HG02610 (cell line): ENCODE measurements around the gene RASSF8.
"Not testable (repeated sequence)": the region's sequence is repeated elsewhere in the genome, so short reads cannot be mapped to it uniquely, and the experiment has no call there.

ENCODE experiments used
- ATAC-seq: cut with Tn5 transposase; IDR thresholded peaks from one replicate; pipeline ENCODE4 v1.9.1; 2021; ENCODE audit warnings: mild to moderate bottlenecking, moderate library complexity; ENCODE audit not compliant: unreplicated experiment

Gene RASSF8

GRCh38 chr12:26055087-26055486 is 96.6 kb downstream of the RASSF8 start:
- ATAC-seq, result no peak

- no peak for ATAC-seq
These were observed 97.9 kb downstream of the RASSF8 start for GRCh38 chr12:26056335-26056734.

GRCh38 chr12:26057271-26057670 is 98.8 kb downstream of the RASSF8 start:
- not testable (repeated sequence) for ATAC-seq

- no peak for ATAC-seq
These were observed 99.8 kb downstream of the RASSF8 start for GRCh38 chr12:26058308-26058707.

GRCh38 chr12:26058818-26059217 is 100.3 kb downstream of the RASSF8 start:
- ATAC-seq, result no peak

GRCh38 chr12:26062006-26062405 is 103.5 kb downstream of the RASSF8 start:
- ATAC-seq, result no peak

GRCh38 chr12:26062566-26062965 is 104.1 kb downstream of the RASSF8 start:
- no peak for ATAC-seq

- no peak for ATAC-seq
These were observed 107.0 kb downstream of the RASSF8 start for GRCh38 chr12:26065451-26065850.

GRCh38 chr12:26068503-26068902 is 110.0 kb downstream of the RASSF8 start:
- ATAC-seq, result no peak

- no peak for ATAC-seq
These were observed 111.3 kb downstream of the RASSF8 start for GRCh38 chr12:26069796-26070195.

- ATAC-seq, result no peak
These were observed 119.6 kb downstream of the RASSF8 start for GRCh38 chr12:26077915-26078702.

GRCh38 chr12:26080911-26081310 is 122.4 kb downstream of the RASSF8 start:
- no peak for ATAC-seq

- no peak for ATAC-seq
These were observed 128.5 kb downstream of the RASSF8 start for GRCh38 chr12:26086936-26087335.

- peak; percentile 100 for ATAC-seq
These were observed 130.5 kb downstream of the RASSF8 start for GRCh38 chr12:26088998-26089397.

GRCh38 chr12:26090836-26091510 is 132.5 kb downstream of the RASSF8 start:
- ATAC-seq, result no peak

GRCh38 chr12:26091822-26092221 is 133.3 kb downstream of the RASSF8 start:
- ATAC-seq, result no peak

- no peak for ATAC-seq
These were observed 134.0 kb downstream of the RASSF8 start for GRCh38 chr12:26092346-26093105.

GRCh38 chr12:26095186-26095585 is 136.7 kb downstream of the RASSF8 start:
- no peak for ATAC-seq

- no peak for ATAC-seq
These were observed 137.6 kb downstream of the RASSF8 start for GRCh38 chr12:26096036-26096435.

GRCh38 chr12:26097046-26097878 is 138.8 kb downstream of the RASSF8 start:
- peak; percentile 90 for ATAC-seq
